GM19455 (cell line): Measurements from ENCODE around the gene CEPT1.
A peak's percentile ranks its signal among the peaks of the same experiment; 100 is the strongest.
"Not testable (repeated sequence)": the region's sequence is repeated elsewhere in the genome, so short reads cannot be mapped to it uniquely, and the experiment has no call there.

Experiments
- ATAC-seq: cut with Tn5 transposase; IDR thresholded peaks from one replicate; pipeline ENCODE4 v1.9.1; 2021; ENCODE audit not compliant: unreplicated experiment

The CEPT1 gene

GRCh38 chr1:111139956-111140679 is at the start of gene CEPT1, which contains the start of gene DRAM2:
Gene CEPT1, plus strand, starts transcription at chr1:111140223. Its CDS starts 7,492 bp downstream, at chr1:111147715.
Gene DRAM2, minus strand, starts transcription at chr1:111140093. Its CDS starts 8,539 bp downstream, at chr1:111131554.
- ATAC-seq = peak; percentile 65

- not testable (repeated sequence) for ATAC-seq
Measured at GRCh38 chr1:111095421-111095820, 44.6 kb upstream of the CEPT1 start.

- ATAC-seq = no peak
Measured at GRCh38 chr1:111097356-111098099, 42.5 kb upstream of the CEPT1 start.

- no peak for ATAC-seq
Measured at GRCh38 chr1:111099289-111099688, 40.7 kb upstream of the CEPT1 start.

GRCh38 chr1:111101854-111102642 is 38.0 kb upstream of the CEPT1 start:
- no peak for ATAC-seq

- no peak for ATAC-seq
Measured at GRCh38 chr1:111104981-111105380, 35.0 kb upstream of the CEPT1 start.

- ATAC-seq = no peak
Measured at GRCh38 chr1:111110197-111110899, 29.7 kb upstream of the CEPT1 start.

- no peak for ATAC-seq
Measured at GRCh38 chr1:111116496-111116895, 23.5 kb upstream of the CEPT1 start.

GRCh38 chr1:111126354-111126753 is 13.7 kb upstream of the CEPT1 start:
- ATAC-seq = no peak

- ATAC-seq = peak; percentile 86
Measured at GRCh38 chr1:111127923-111128643, 11.9 kb upstream of the CEPT1 start.

- no peak for ATAC-seq
Measured at GRCh38 chr1:111129376-111129775, 10.6 kb upstream of the CEPT1 start.

- no peak for ATAC-seq
Measured at GRCh38 chr1:111131693-111132092, 8.3 kb upstream of the CEPT1 start.

GRCh38 chr1:111133866-111134265 is 6.2 kb upstream of the CEPT1 start:
- no peak for ATAC-seq

GRCh38 chr1:111139324-111139955 is 583 bp upstream of the CEPT1 start:
- peak; percentile 19 for ATAC-seq

GRCh38 chr1:111140680-111140967 is 601 bp downstream of the CEPT1 start:
- ATAC-seq = no peak

- ATAC-seq = no peak
Measured at GRCh38 chr1:111141245-111142220, 1.5 kb downstream of the CEPT1 start.

- ATAC-seq = no peak
Measured at GRCh38 chr1:111142356-111142975, 2.4 kb downstream of the CEPT1 start.

- no peak for ATAC-seq
Measured at GRCh38 chr1:111145542-111145941, 5.5 kb downstream of the CEPT1 start.
